Raji (cell line): Measurements from ENCODE around the gene TIMM21.

ENCODE experiments used
- POLR2A ChIP-seq: IDR thresholded peaks from 2 replicates; pipeline ENCODE4 v1.6.1; 2011; ENCODE audit warnings: low read depth, low read length, control low read depth; ENCODE audit not compliant: insufficient read depth

The TIMM21 gene

GRCh38 chr18:74147779-74148542 lies at the start of gene TIMM21, which contains the start of gene FBXO15:
TIMM21 (plus strand) TSS chr18:74148523; CDS start chr18:74148809, 286 bp downstream.
FBXO15 (minus strand) TSS chr18:74147834; CDS start chr18:74147785, 49 bp downstream.
- peak; percentile 70 for TF ChIP-seq POLR2A

GRCh38 chr18:74108460-74108859 lies 39.9 kb upstream of the TIMM21 start:
- TF ChIP-seq POLR2A: no peak

- no peak for TF ChIP-seq POLR2A
These were observed 38.2 kb upstream of the TIMM21 start for GRCh38 chr18:74110149-74110548.

DNA sequence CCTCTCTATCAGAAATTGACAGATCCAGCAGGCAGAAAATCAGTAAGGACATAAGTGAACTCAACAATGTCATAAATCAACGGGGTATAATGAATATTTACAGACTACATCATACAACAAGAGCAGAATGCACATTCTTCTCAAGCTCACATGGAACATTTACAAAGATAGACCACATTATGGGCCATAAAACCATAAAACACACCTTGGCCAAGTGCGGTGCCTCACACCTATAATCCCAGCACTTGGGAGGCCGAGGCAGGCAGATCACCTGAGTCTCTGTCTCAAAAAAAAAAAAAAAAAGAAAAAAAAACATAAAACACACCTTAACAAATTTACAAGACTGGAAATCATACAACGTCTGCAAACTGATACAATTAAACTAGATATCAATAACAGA lies 37.3 kb upstream of the TIMM21 start:
- TF ChIP-seq POLR2A: no peak

- no peak for TF ChIP-seq POLR2A
These were observed 34.6 kb upstream of the TIMM21 start for GRCh38 chr18:74113711-74114110.

- no peak for TF ChIP-seq POLR2A
These were observed 34.2 kb upstream of the TIMM21 start for GRCh38 chr18:74114116-74114515.

DNA sequence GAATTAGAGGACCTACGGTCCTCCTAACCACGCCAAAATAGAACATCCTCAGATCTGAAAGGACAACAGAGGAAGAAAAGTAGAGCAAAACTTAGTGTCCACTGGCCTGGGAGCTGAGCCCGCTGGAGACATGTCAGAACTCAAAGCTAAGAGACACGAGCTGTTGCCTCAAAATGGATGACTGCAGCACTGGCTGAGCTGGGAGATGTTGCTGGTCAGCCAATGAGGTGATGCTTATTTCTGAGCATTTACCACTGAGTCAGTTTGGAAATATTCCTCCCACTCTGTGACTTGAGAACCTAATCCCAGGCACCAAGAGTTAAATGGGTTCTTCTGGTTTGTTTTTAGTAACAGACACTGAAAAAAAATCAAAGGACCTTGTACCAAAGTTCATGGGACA lies 33.3 kb upstream of the TIMM21 start:
- TF ChIP-seq POLR2A: no peak

DNA sequence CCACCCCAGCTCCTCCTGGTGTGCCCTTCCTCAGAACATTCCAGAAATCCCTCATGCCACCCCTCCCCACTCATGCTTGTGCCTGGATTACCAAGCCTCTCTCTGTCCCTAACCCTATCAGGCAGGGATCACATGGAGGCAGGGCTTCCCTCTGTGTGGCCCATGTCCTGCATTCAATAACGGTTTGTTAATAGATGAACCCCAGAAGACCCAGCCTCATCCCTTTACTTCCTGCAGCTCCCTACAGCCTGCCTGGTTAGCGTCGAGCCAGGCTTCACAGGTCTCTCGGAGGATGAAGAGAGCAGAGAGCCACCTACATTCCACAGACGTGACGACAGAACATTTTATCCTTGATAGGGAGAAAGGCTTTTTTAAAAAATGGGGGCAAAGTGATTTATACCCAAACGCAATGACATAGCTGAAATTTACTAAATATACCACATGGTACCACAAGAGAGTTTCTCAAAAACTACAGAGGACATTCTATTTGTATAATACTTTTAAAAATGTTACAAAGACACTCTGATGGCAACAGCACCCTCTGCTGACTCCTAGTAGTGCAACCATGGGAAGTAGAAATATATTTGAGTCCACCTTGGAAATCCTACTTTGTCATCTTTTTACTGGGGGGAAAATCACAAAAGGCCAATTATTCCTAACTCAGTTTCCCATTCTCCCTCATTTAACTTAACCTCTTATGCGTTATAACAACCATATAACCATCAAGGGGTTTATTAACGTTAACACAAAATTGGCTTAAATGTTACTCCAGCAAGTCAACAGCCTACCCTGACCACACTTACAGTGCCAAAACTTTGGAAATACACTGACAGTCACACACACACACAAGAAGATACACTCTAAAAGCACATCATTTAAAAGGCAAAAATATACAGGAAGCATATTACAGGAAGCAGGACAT lies 31.4 kb upstream of the TIMM21 start:
- no peak for TF ChIP-seq POLR2A

GRCh38 chr18:74123200-74123599 lies 25.1 kb upstream of the TIMM21 start:
- TF ChIP-seq POLR2A: no peak

DNA sequence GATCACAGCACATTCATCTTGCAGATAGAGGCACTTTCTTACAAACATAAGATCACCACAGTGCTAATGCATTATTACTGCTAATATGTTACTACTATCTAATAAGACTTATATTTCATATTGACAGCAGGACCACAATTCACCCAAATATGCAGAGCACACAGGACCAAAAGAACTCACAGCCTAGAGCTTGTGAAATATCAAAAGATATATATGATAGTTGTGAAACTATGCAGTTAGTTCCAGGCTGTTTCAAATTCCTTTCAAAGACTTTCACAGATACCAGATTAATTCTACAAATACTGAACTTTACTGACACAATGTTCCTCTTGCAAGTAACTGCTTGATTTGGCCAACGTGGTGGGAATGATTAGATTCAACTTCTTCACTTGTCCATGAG lies 23.7 kb upstream of the TIMM21 start:
- TF ChIP-seq POLR2A: no peak

DNA sequence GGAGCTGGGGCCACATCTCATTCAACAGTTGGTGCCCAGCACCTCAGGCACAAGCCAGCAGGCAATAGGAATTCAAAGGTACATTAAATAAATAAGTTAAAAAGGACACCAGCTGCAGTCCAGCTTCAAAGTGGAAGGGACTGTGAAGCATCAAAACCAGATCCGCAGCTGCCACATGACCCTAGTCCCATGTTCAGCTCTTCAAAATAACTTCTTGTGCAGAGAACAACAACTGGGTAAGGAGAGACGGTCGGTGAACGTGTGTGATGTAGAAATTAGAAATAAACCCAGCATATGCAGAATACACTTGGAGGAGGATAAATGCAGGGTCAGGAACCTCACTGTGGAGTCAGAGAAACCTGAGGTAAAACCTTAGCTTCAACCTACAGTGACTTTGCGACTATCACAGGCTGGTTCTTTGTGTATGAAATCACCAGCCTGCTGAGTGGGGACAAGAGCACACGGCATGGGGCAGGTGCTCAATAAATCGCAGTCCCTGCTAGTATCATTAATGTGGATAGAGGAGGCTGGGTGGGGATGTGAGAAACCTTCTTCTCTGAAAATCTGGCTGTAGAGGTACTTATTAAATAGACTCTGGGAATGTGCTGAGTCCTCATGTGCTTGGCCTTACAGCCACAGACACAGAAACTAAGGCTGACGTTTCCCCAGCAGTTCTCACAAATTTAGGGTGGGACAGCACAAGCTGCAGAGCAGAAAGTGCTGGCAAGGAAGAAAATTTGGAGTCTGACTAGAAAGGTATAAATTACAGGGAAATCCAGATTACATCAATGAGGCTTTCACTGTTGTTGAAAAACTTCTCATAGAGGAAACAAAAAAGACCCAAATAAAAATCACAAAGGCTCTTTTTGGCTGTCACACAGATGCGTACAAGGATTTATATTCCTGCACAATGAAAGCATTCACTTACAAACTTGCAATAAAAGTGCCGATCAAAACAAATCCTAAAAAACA lies 21.4 kb upstream of the TIMM21 start:
- TF ChIP-seq POLR2A: no peak

- TF ChIP-seq POLR2A: no peak
These were observed 20.2 kb upstream of the TIMM21 start for GRCh38 chr18:74128159-74128558.

DNA sequence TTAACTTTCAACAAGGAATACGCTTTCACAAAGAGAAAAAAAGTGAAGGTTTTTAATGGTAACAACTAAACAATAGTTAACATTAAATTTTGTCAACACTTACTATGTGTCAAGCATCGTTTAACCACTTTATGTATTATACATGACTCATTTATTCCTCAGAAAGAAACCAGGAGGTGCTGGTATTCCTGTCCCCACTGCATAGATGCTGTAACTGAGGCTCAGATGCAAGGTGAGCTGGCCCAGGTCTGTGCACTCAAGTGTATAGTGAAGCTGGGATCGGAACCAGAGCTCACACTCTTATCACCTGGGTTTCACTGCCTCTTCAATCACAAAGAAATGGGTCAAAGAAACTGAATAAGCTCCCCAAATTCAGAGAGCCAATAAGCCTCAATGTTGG lies 17.2 kb upstream of the TIMM21 start:
- TF ChIP-seq POLR2A: no peak

DNA sequence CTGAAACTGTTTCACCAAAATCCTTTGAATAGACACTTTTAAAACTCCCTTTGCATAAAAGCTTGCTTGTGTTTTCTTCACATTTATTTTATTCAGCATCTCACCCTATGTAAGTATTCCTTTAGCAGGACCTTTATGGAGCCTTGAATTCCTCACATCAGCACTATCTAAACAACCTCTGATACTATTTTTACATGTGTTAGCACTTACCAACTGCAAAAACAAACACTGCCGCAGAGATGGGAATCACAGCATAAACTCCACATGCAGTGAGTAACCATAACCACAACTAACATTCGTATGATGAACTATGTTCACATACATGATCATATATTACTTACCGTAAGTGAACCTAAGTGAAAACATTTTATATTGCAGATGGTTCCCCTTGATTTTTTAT lies 16.1 kb upstream of the TIMM21 start:
- no peak for TF ChIP-seq POLR2A

GRCh38 chr18:74137920-74138538 lies 10.3 kb upstream of the TIMM21 start:
- no peak for TF ChIP-seq POLR2A

DNA sequence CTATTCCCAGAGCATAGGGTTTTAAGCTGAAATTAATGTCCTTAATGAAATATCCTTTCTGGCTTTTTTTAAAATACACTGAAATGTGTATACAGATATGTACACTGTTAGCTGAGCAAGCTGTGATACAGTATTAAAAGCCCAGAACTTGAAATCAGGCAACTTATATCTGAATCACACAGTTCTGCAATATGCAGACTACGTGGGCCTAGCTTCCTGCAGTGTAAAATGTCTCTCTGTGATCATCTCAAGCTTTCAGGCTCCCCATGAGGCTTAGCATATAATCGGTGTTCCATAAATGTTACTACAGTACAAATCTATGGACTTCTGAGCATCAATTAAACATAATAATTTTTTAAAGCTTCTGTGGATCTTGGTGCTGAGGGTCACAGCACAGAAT lies 8.9 kb upstream of the TIMM21 start:
- no peak for TF ChIP-seq POLR2A
